ENCODE measurements around the gene CABLES1. TPM values are rescaled to one million over a fixed set of nuclear protein-coding genes. Genes with fewer than 3 reads are reported as not detected.

The CABLES1 gene
- total and polyA plus RNA-seq, 2 of the 8 experiments (the other 6 are each of a cell fraction or from before 2014, with no cell fraction given): 9.2 to 26.4 TPM

GRCh38 chr18:23149570-23149969 lies 14.3 kb downstream of the CABLES1 start:
- Histone ChIP-seq H3K79me1 (ENCODE audit: low read depth, low read length) (peaks cover 13% of the 10 kb centered on the region), H2AFZ (ENCODE audit: low read length) (no peak overlapping the region), H3K27me3 (replicated peaks in 1 of 4; ENCODE audit: control insufficient read depth in 3 of 4, extremely low read depth in 1 of 4, insufficient read depth in 3 of 4, low read length in 3 of 4) (no peaks in the 10 kb centered on the region), H4K8ac (ENCODE audit: extremely low read depth, insufficient read depth, low read length) (no peak overlapping the region), H3K9ac (replicated peaks in 1 of 4; ENCODE audit: extremely low read depth in 1 of 4, low read depth in 3 of 4, low read length in 3 of 4) (no peak overlapping the region), H2BK120ac (replicated peaks; ENCODE audit: low read depth, low read length) (no peak overlapping the region), H2BK20ac (ENCODE audit: low read length) (no peak overlapping the region; the same call in 1 of the 2 replicates), H4K91ac (replicated peaks; ENCODE audit: insufficient read length, low read length) (no peak overlapping the region), H3K4me2 (ENCODE audit: insufficient read depth in 1 of 2, low read depth in 2 of 2, low read length in 2 of 2) (no peak overlapping the region), H3K4me1 (replicated peaks in 1 of 4; ENCODE audit: control insufficient read depth in 3 of 4, insufficient read depth in 4 of 4, low read length in 3 of 4) (peaks cover 0 to 7% (median 1%) of the 10 kb centered on the region in 4 experiments; a peak in 2 of 7 replicates), H3K23ac (ENCODE audit: insufficient read length) (no peak overlapping the region), H3K23me2 (ENCODE audit: low read depth, low read length) (no peaks in the 10 kb centered on the region), H3K56ac (replicated peaks; ENCODE audit: insufficient read length, low read depth, low read length) (no peak overlapping the region), H3K14ac (ENCODE audit: insufficient read length) (no peak overlapping the region), H3K36me3 (ENCODE audit: control insufficient read depth in 2 of 4, insufficient read depth in 4 of 4, low read length in 3 of 4) (peaks cover 0 to 7% (median 0%) of the 10 kb centered on the region in 4 experiments; a peak in 2 of 8 replicates), H3K18ac (ENCODE audit: extremely low read depth, low read length) (no peak overlapping the region; the same call in 1 of the 2 replicates), H3K27ac (ENCODE audit: low read depth, low read length) (no peak overlapping the region), H3K79me2 (ENCODE audit: control insufficient read depth in 1 of 2, insufficient read depth in 2 of 2, low read length in 2 of 2) (peaks cover 5 to 87% of the 10 kb centered on the region in 2 experiments), H2BK12ac (ENCODE audit: low read depth, low read length) (no peak overlapping the region), H3K4me3 (ENCODE audit: extremely low read depth in 1 of 4, insufficient read depth in 2 of 4, low read depth in 3 of 4, low read length in 4 of 4) (no peak overlapping the region), H4K5ac (ENCODE audit: insufficient read length, low read depth, low read length) (no peak overlapping the region), H2BK15ac (ENCODE audit: low read length) (no peak overlapping the region), H2BK5ac (ENCODE audit: low read depth, low read length) (no peak overlapping the region), H3K9me3 (ENCODE audit: insufficient read depth in 2 of 2, low read depth in 1 of 2, low read length in 1 of 2) (no peaks in the 10 kb centered on the region), H2AK5ac (ENCODE audit: low read depth, low read length) (no peak overlapping the region), H3K4ac (replicated peaks; ENCODE audit: insufficient read length, low read depth, low read length) (no peak overlapping the region), H4K20me1 (replicated peaks in 1 of 2; ENCODE audit: control insufficient read depth in 1 of 2, insufficient read depth in 2 of 2, low read length in 2 of 2) (peaks cover 0 to 9% of the 10 kb centered on the region in 2 experiments)
- WGBS, 2 experiments (ENCODE audit: extremely low coverage in 1 of 2, insufficient coverage in 1 of 2, insufficient read length in 1 of 2, insufficient replicate concordance in 2 of 2, low coverage in 1 of 2, low lambda C conversion rate in 2 of 2, missing lambda C conversion rate in 1 of 2): 90% methylated on average over 10 of the region's 10 CpGs; no CpG with 5 or more reads in 1 of the 2 experiments
- POLR2A ChIA-PET (ENCODE audit: partially characterized antibody): interaction anchor here (0.5 to 4.5 kb wide), 5 partner anchors 10 to 243 kb away, joined by 3 to 22 read pairs (median 5); partner anchors contain the start of gene CABLES1
- DNase-seq (ENCODE audit: low read depth in 1 of 2, low spot score in 2 of 2) (no peak), FAIRE-seq (no peak)
- CTCF ChIA-PET (ENCODE audit: partially characterized antibody): interaction anchor here (1.2 to 1.5 kb wide), 2 partner anchors 10 to 18 kb away, joined by 3 to 6 read pairs; no protein-coding TSS in a partner anchor
- no peak for TF ChIP-seq JUN (IDR thresholded peaks at IDR 0.05; ENCODE audit: low read depth, low read length)
- no peak for TF ChIP-seq EGR1 (IDR thresholded peaks at IDR 0.05; ENCODE audit: borderline replicate concordance, low read depth, low read length)
- no peak for TF ChIP-seq CBX5 (IDR thresholded peaks at IDR 0.05; ENCODE audit: low read depth, low read length)
- TF ChIP-seq CEBPB (IDR thresholded peaks at IDR 0.05; ENCODE audit: low read depth, low read length): no peak
- no peak for TF ChIP-seq MAX (IDR thresholded peaks at IDR 0.05)
- TF ChIP-seq RFX5 (IDR thresholded peaks at IDR 0.05; ENCODE audit: borderline replicate concordance, low read depth, low read length): no peak
- TF ChIP-seq POLR2AphosphoS5 (IDR thresholded peaks at IDR 0.05; ENCODE audit: low read depth, low read length): no peak
- TF ChIP-seq, protein P1, sequence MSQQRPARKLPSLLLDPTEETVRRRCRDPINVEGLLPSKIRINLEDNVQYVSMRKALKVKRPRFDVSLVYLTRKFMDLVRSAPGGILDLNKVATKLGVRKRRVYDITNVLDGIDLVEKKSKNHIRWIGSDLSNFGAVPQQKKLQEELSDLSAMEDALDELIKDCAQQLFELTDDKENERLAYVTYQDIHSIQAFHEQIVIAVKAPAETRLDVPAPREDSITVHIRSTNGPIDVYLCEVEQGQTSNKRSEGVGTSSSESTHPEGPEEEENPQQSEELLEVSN (IDR thresholded peaks at IDR 0.05): no peak
- TF ChIP-seq KDM5A (IDR thresholded peaks at IDR 0.05; ENCODE audit: low read length): no peak
- TF ChIP-seq RBBP5 (IDR thresholded peaks at IDR 0.05; ENCODE audit: borderline replicate concordance, low read depth, low read length): no peak
- no peak for TF ChIP-seq BCL11A (IDR thresholded peaks at IDR 0.05; ENCODE audit: low read depth in 2 of 2, low read length in 2 of 2)
- TF ChIP-seq SIX5 (IDR thresholded peaks at IDR 0.05; ENCODE audit: low read depth, low read length): no peak
- no peak for TF ChIP-seq SUZ12 (IDR thresholded peaks at IDR 0.05; ENCODE audit: low read length)
